HEK293 (cell line): Measurements from ENCODE around the gene TMEM164.

Experiments used
- CTCF ChIA-PET: fragments of 350-600 bp; formaldehyde crosslinking; extraction: SDS; loops from one replicate; lab custom pipeline; 2021; ENCODE audit warnings: antibody characterized with exemption; lab: Yijun Ruan, JAX
- POLR2A ChIA-PET: fragments of 300-600 bp; formaldehyde crosslinking; extraction: SDS; loops from one replicate; lab custom pipeline; 2020; ENCODE audit warnings: antibody characterized with exemption, inconsistent platforms; lab: Yijun Ruan, JAX
- H3K27ac ChIP-seq: fragments of 200-500 bp; sonication (Bioruptor generic); 2 replicates; pipeline ENCODE4 v1.5.1; 2014; ENCODE audit warnings: low read depth, low read length, control low read depth, inconsistent platforms; ENCODE audit errors: extremely low read depth
- H3K36me3 ChIP-seq, 2 experiments: fragments of 200-500 bp in 1 of 2; sonication (Bioruptor generic) in 1 of 2; 1 replicate in 1 of 2; 2 replicates in 1 of 2; pipeline ENCODE4 v1.5.1; 2014 to 2017; ENCODE audit warnings: inconsistent platforms in 2 of 2, low read length in 2 of 2; ENCODE audit not compliant: control insufficient read depth in 2 of 2, insufficient read depth in 1 of 2
- H3K4me1 ChIP-seq: fragments of 200-500 bp; sonication (Bioruptor generic); 2 replicates; pipeline ENCODE4 v1.5.1; 2014; ENCODE audit warnings: mild to moderate bottlenecking, low read length, inconsistent platforms; ENCODE audit not compliant: control insufficient read depth, insufficient read depth
- H3K4me3 ChIP-seq: 2 replicates; pipeline ENCODE4 v1.5.1; 2011; ENCODE audit warnings: low read depth, mild to moderate bottlenecking, control low read depth, low read length, moderate library complexity
- H3K9me3 ChIP-seq: fragments of 200-500 bp; sonication (Bioruptor generic); 2 replicates; pipeline ENCODE4 v1.5.1; 2014; ENCODE audit warnings: low read depth, low read length, inconsistent platforms; ENCODE audit not compliant: control insufficient read depth, insufficient read depth
- ATF2 ChIP-seq: fragments of 450-650 bp; formaldehyde crosslinking; IDR thresholded peaks from 2 replicates; pipeline ENCODE4 v1.5.1; 2016; ENCODE audit warnings: missing biosample characterization, missing genetic modification characterization, low read depth
- ELK4 ChIP-seq: IDR thresholded peaks from 2 replicates; pipeline ENCODE4 v1.6.1; 2011; ENCODE audit warnings: mild to moderate bottlenecking, low read depth, low read length, borderline replicate concordance
- GFI1B ChIP-seq: fragments of 450-650 bp; formaldehyde crosslinking; IDR thresholded peaks from 2 replicates; pipeline ENCODE4 v1.5.1; 2016; ENCODE audit warnings: missing biosample characterization, missing genetic modification characterization
- GLI4 ChIP-seq: fragments of 450-650 bp; formaldehyde crosslinking; IDR thresholded peaks from 2 replicates; pipeline ENCODE4 v1.5.1; 2016; ENCODE audit warnings: missing biosample characterization, missing genetic modification characterization
- HOXC10 ChIP-seq: sonication (generic); formaldehyde crosslinking; IDR thresholded peaks from 2 replicates; pipeline ENCODE4 v1.8.1; 2023; ENCODE audit warnings: mild to moderate bottlenecking, missing genetic modification reagents
- HOXD13 ChIP-seq: sonication (generic); formaldehyde crosslinking; IDR thresholded peaks from 2 replicates; pipeline ENCODE4 v1.8.0; 2022; ENCODE audit warnings: missing genetic modification reagents, borderline replicate concordance
- OSR2 ChIP-seq: fragments of 450-650 bp; formaldehyde crosslinking; IDR thresholded peaks from 2 replicates; pipeline ENCODE4 v1.5.1; 2016; ENCODE audit warnings: missing biosample characterization, missing genetic modification characterization
- SCRT1 ChIP-seq: fragments of 450-650 bp; formaldehyde crosslinking; IDR thresholded peaks from 2 replicates; pipeline ENCODE4 v1.5.1; 2016; ENCODE audit warnings: missing biosample characterization, missing genetic modification characterization, borderline replicate concordance
- YY2 ChIP-seq: fragments of 450-650 bp; formaldehyde crosslinking; IDR thresholded peaks from 2 replicates; pipeline ENCODE4 v1.5.1; 2016; ENCODE audit warnings: missing biosample characterization, missing genetic modification characterization
- ZBTB21 ChIP-seq: fragments of 450-650 bp; formaldehyde crosslinking; IDR thresholded peaks from 2 replicates; pipeline ENCODE4 v1.5.1; 2017; ENCODE audit warnings: missing biosample characterization, missing genetic modification characterization
- ZFP3 ChIP-seq: fragments of 450-650 bp; formaldehyde crosslinking; IDR thresholded peaks from 2 replicates; pipeline ENCODE4 v1.5.1; 2016; ENCODE audit warnings: low read depth, missing biosample characterization, missing genetic modification characterization
- ZFP41 ChIP-seq: fragments of 450-650 bp; formaldehyde crosslinking; IDR thresholded peaks from 2 replicates; pipeline ENCODE4 v1.5.1; 2016; ENCODE audit warnings: missing biosample characterization, missing genetic modification characterization, borderline replicate concordance
- ZFP69B ChIP-seq: fragments of 450-650 bp; formaldehyde crosslinking; IDR thresholded peaks from 2 replicates; pipeline ENCODE4 v1.5.1; 2016; ENCODE audit warnings: missing biosample characterization, missing genetic modification characterization
- ZNF10 ChIP-seq: fragments of 450-650 bp; formaldehyde crosslinking; IDR thresholded peaks from 2 replicates; pipeline ENCODE4 v1.5.1; 2017; ENCODE audit warnings: missing biosample characterization, missing genetic modification characterization
- ZNF148 ChIP-seq: fragments of 450-650 bp; formaldehyde crosslinking; IDR thresholded peaks from 2 replicates; pipeline ENCODE4 v1.5.0; 2017; ENCODE audit warnings: missing biosample characterization, missing genetic modification characterization, borderline replicate concordance
- ZNF16 ChIP-seq: fragments of 450-650 bp; formaldehyde crosslinking; IDR thresholded peaks from 2 replicates; pipeline ENCODE4 v1.5.1; 2016; ENCODE audit warnings: low read depth, missing biosample characterization, missing genetic modification characterization
- ZNF175 ChIP-seq: fragments of 450-650 bp; formaldehyde crosslinking; IDR thresholded peaks from 2 replicates; pipeline ENCODE4 v1.5.1; 2016; ENCODE audit warnings: missing biosample characterization, missing genetic modification characterization
- ZNF2 ChIP-seq: fragments of 450-650 bp; formaldehyde crosslinking; IDR thresholded peaks from 2 replicates; pipeline ENCODE4 v1.5.1; 2016; ENCODE audit warnings: missing biosample characterization, missing genetic modification characterization
- ZNF23 ChIP-seq: fragments of 450-650 bp; formaldehyde crosslinking; IDR thresholded peaks from 2 replicates; pipeline ENCODE4 v1.5.1; 2016; ENCODE audit warnings: missing biosample characterization, missing genetic modification characterization, borderline replicate concordance
- ZNF24 ChIP-seq: fragments of 450-650 bp; formaldehyde crosslinking; IDR thresholded peaks from 2 replicates; pipeline ENCODE4 v1.5.1; 2016; ENCODE audit warnings: missing biosample characterization, missing genetic modification characterization
- ZNF350 ChIP-seq: fragments of 450-650 bp; formaldehyde crosslinking; IDR thresholded peaks from 2 replicates; pipeline ENCODE4 v1.5.0; 2017; ENCODE audit warnings: missing biosample characterization, mild to moderate bottlenecking, missing genetic modification characterization
- ZNF362 ChIP-seq: fragments of 450-650 bp; formaldehyde crosslinking; IDR thresholded peaks from 2 replicates; pipeline ENCODE4 v1.5.1; 2016; ENCODE audit warnings: missing biosample characterization, missing genetic modification characterization
- ZNF366 ChIP-seq: fragments of 450-650 bp; formaldehyde crosslinking; conservative IDR thresholded peaks from 2 replicates; pipeline ENCODE4 v1.5.1; 2016; ENCODE audit warnings: missing biosample characterization, missing genetic modification characterization
- ZNF416 ChIP-seq: fragments of 450-650 bp; formaldehyde crosslinking; IDR thresholded peaks from 2 replicates; pipeline ENCODE4 v1.5.1; 2016; ENCODE audit warnings: missing biosample characterization, missing genetic modification characterization
- ZNF548 ChIP-seq: fragments of 450-650 bp; formaldehyde crosslinking; IDR thresholded peaks from 2 replicates; pipeline ENCODE4 v1.5.1; 2016; ENCODE audit warnings: missing biosample characterization, missing genetic modification characterization
- ZNF558 ChIP-seq: fragments of 450-650 bp; formaldehyde crosslinking; IDR thresholded peaks from 2 replicates; pipeline ENCODE4 v1.5.1; 2016; ENCODE audit warnings: missing biosample characterization, missing genetic modification characterization
- ZNF610 ChIP-seq: fragments of 450-650 bp; formaldehyde crosslinking; IDR thresholded peaks from 2 replicates; pipeline ENCODE4 v1.5.1; 2016; ENCODE audit warnings: missing biosample characterization, missing genetic modification characterization, borderline replicate concordance
- ZNF677 ChIP-seq: fragments of 450-650 bp; IDR thresholded peaks from 2 replicates; pipeline ENCODE4 v1.5.0; 2018; ENCODE audit warnings: missing biosample characterization, mild to moderate bottlenecking, missing genetic modification characterization, moderate library complexity
- ZXDB ChIP-seq: fragments of 450-650 bp; formaldehyde crosslinking; IDR thresholded peaks from 2 replicates; pipeline ENCODE4 v1.5.1; 2016; ENCODE audit warnings: missing biosample characterization, missing genetic modification characterization

The TMEM164 gene

GRCh38 chrX:110103344-110103743 is 100.4 kb downstream of the TMEM164 start:
- H3K9me3 ChIP-seq, result no peaks in the 10 kb centered on the region
- CTCF ChIA-PET, result interaction anchor here (1.2 kb wide), 1 partner anchor 213 kb away, joined by 3 read pairs; no protein-coding TSS in a partner anchor
- no peak overlapping the region for H3K4me3 ChIP-seq
- no peak for TF ChIP-seq ZNF148
- no peak for TF ChIP-seq OSR2 (tag by site-specific recombination)
- no peak for TF ChIP-seq ZNF677 (tag by site-specific recombination)
- no peak for TF ChIP-seq ZFP3 (tag by site-specific recombination)
- no peak for TF ChIP-seq SCRT1
- TF ChIP-seq ZNF10, result no peak
- TF ChIP-seq GFI1B (tag by site-specific recombination), result no peak
- no peak for TF ChIP-seq ZNF23 (tag by site-specific recombination)
- no peak for TF ChIP-seq GLI4
- TF ChIP-seq ZNF416, result no peak
- no peak for TF ChIP-seq YY2
- H3K36me3 ChIP-seq, result no peaks in the 10 kb centered on the region
- no peaks in the 10 kb centered on the region for H3K4me1 ChIP-seq
- H3K27ac ChIP-seq, result no peak overlapping the region
- POLR2A ChIA-PET, result no interaction called here

GRCh38 chrX:110104078-110104477 is 101.2 kb downstream of the TMEM164 start:
- no peak overlapping the region for H3K27ac ChIP-seq
- ChIA-PET POLR2A (no interaction called here), CTCF (interaction anchor here (0.8 kb wide), 1 partner anchor 43 kb away, joined by 3 read pairs; no protein-coding TSS in a partner anchor)
- no peak for TF ChIP-seq ZBTB21
- TF ChIP-seq ZNF175 (tag by site-specific recombination), result no peak
- TF ChIP-seq HOXC10 (CRISPR knock-in tag), result no peak
- TF ChIP-seq ZNF558 (tag by site-specific recombination), result no peak
- TF ChIP-seq ZNF362 (tag by site-specific recombination), result no peak
- TF ChIP-seq ZNF610 (tag by site-specific recombination), result no peak
- no peak for TF ChIP-seq ZFP69B (tag by site-specific recombination)
- no peak for TF ChIP-seq ZXDB
- no peak for TF ChIP-seq ATF2 (tag by site-specific recombination)
- TF ChIP-seq HOXD13, result no peak
- no peak for TF ChIP-seq ZNF24 (tag by site-specific recombination)
- TF ChIP-seq ZFP41, result no peak
- TF ChIP-seq ZNF548 (tag by site-specific recombination), result no peak
- no peak for TF ChIP-seq ELK4
- no peak for TF ChIP-seq ZNF350 (tag by site-specific recombination)
- no peak for TF ChIP-seq ZNF2 (tag by site-specific recombination)
- no peak for TF ChIP-seq ZNF16
- TF ChIP-seq ZNF366 (tag by site-specific recombination), result no peak
- H3K4me1 ChIP-seq, result no peaks in the 10 kb centered on the region
- H3K9me3 ChIP-seq, result no peaks in the 10 kb centered on the region
- H3K4me3 ChIP-seq, result no peak overlapping the region
- no peaks in the 10 kb centered on the region; a peak in 1 of 3 replicates for H3K36me3 ChIP-seq
